ENCODE results near the gene FRMPD2.

The FRMPD2 gene

GRCh38 chr10:48216204-48216505, 58.3 kb downstream of the FRMPD2 start:
- Histone ChIP-seq H3K9me3 (ENCODE audit: control insufficient read depth in 2 of 2, low read length in 2 of 2) (peaks cover 0 to 15% of the 10 kb centered on the region in 2 donors), H3K4me3 (ENCODE audit: low read length in 2 of 2) (no peak overlapping the region), H3K36me3 (ENCODE audit: control insufficient read depth in 2 of 2, insufficient read depth in 2 of 2, low read length in 2 of 2) (no peaks in the 10 kb centered on the region), H3K27ac (ENCODE audit: low read length) (no peak overlapping the region), H3K9ac (ENCODE audit: low read length in 2 of 2) (no peak overlapping the region), H3K27me3 (ENCODE audit: control insufficient read depth in 1 of 2, insufficient read depth in 2 of 2, low read length in 2 of 2) (peaks cover 0 to 5% of the 10 kb centered on the region in 2 donors), H3K4me1 (ENCODE audit: control insufficient read depth, insufficient read depth, low read length) (no peaks in the 10 kb centered on the region)

DNA sequence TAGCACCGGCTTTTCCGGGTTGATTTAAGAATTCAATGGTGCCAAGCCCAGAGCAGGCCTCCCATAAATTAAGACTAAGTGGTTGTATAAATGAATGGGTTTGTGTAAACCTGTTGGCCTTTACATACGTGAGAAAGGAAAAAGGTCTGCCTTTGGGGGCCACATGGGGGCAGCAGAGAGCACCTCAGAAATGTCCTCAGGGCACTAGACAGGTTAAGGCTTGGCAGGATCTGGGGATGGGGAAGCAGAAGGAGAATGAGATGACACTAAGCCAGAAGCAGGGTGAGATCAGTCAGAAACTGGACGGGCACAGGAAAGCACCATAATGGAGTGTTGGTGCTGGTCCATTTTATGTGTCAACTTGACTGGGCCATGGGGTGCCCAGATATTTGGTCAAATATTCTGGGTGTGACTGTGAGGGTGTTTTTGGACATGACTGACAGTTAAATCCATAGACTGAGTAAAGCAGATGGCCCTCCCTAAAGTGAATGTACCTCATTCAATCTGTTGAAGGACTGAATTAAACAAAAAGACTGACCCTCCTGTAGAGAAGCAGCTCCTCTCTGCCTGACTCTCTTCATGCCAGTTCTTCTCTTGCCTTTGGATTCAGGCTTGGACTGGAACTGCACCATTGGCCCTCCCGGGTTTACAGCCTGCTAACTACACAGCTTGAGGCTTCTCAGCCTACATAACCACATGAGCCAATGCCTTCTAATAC, 58.9 kb downstream of the FRMPD2 start:
- Histone ChIP-seq H3K4me3 (ENCODE audit: low read length in 2 of 2) (no peak overlapping the region), H3K27ac (ENCODE audit: low read length) (no peak overlapping the region), H3K27me3 (ENCODE audit: control insufficient read depth in 1 of 2, insufficient read depth in 2 of 2, low read length in 2 of 2) (peaks cover 0 to 9% of the 10 kb centered on the region in 2 donors), H3K4me1 (ENCODE audit: control insufficient read depth, insufficient read depth, low read length) (no peaks in the 10 kb centered on the region), H3K9me3 (ENCODE audit: control insufficient read depth in 2 of 2, low read length in 2 of 2) (peaks cover 0 to 15% of the 10 kb centered on the region in 2 donors), H3K9ac (ENCODE audit: low read length in 2 of 2) (no peak overlapping the region), H3K36me3 (ENCODE audit: control insufficient read depth in 2 of 2, insufficient read depth in 2 of 2, low read length in 2 of 2) (no peaks in the 10 kb centered on the region)

DNA sequence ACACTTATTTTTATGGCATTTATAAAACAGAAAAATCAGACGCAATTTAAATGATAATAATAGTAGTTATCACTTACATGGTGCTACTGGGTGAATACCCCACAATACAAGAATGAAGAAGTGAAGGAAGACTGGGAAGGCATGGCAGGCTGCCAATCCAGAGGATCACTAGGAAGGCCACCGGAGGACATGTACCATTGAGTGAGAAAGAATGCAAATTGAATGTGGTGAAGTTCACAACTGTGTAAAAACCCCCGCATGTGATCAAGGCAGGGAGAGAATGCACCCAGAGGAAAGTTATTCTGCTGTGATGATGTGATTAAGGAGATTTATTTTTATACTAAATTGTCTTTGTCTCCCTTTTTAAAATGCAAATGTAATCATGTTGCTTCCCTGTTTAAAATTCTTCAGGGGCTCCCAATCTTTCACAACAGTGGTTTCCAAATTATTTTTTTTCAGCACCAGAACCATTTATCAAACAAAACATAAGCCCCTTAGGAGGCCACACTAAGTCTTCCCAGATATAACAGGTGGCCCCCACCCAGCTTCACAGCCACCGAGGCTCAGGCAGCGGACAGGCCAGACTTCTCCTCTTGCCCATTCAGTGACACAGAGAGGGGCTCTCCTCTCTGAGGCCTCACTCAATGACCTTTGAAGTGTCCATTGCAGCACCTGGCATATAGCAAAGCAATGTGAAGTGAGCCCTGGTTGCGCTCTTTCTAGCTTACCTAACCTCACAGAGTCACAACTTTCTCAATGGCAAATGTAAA, 59.6 kb downstream of the FRMPD2 start:
- H3K27ac ChIP-seq (ENCODE audit: low read length) = no peak overlapping the region
- no peak overlapping the region for H3K9ac ChIP-seq (ENCODE audit: low read length in 2 of 2)
- no peaks in the 10 kb centered on the region for H3K36me3 ChIP-seq (ENCODE audit: control insufficient read depth in 2 of 2, insufficient read depth in 2 of 2, low read length in 2 of 2)
- peaks cover 0 to 15% of the 10 kb centered on the region in 2 donors for H3K9me3 ChIP-seq (ENCODE audit: control insufficient read depth in 2 of 2, low read length in 2 of 2)
- H3K4me3 ChIP-seq (ENCODE audit: low read length in 2 of 2) = no peak overlapping the region
- peaks cover 0 to 9% of the 10 kb centered on the region in 2 donors for H3K27me3 ChIP-seq (ENCODE audit: control insufficient read depth in 1 of 2, insufficient read depth in 2 of 2, low read length in 2 of 2)
- H3K4me1 ChIP-seq (ENCODE audit: control insufficient read depth, insufficient read depth, low read length) = no peaks in the 10 kb centered on the region

DNA sequence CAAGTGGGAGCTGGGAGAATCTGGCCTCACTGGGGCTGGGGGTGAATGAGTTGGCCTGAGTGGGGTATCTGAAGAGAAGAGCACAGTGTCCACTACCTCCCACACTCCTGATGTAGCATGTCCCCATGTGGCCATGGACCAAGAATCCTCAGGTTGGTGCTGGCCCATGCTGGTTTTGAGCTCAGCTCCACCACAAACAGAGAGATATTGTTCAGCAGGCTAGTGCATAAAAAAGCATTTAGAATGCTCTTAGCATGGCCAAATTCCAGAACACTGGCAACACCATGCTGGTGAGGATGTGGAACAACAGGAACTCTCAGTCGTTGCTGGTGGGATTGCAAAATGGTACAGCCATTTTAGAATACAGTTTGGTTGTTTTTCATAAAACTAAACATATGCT, 61.4 kb downstream of the FRMPD2 start:
- Histone ChIP-seq H3K27me3 (ENCODE audit: control insufficient read depth in 1 of 2, insufficient read depth in 2 of 2, low read length in 2 of 2) (peaks cover 0 to 6% of the 10 kb centered on the region in 2 donors), H3K9me3 (ENCODE audit: control insufficient read depth in 2 of 2, low read length in 2 of 2) (peaks cover 0 to 5% of the 10 kb centered on the region in 2 donors), H3K4me3 (ENCODE audit: low read length in 2 of 2) (no peak overlapping the region), H3K36me3 (ENCODE audit: control insufficient read depth in 2 of 2, insufficient read depth in 2 of 2, low read length in 2 of 2) (no peaks in the 10 kb centered on the region), H3K9ac (ENCODE audit: low read length in 2 of 2) (no peak overlapping the region), H3K27ac (ENCODE audit: low read length) (no peak overlapping the region), H3K4me1 (ENCODE audit: control insufficient read depth, insufficient read depth, low read length) (no peaks in the 10 kb centered on the region)

DNA sequence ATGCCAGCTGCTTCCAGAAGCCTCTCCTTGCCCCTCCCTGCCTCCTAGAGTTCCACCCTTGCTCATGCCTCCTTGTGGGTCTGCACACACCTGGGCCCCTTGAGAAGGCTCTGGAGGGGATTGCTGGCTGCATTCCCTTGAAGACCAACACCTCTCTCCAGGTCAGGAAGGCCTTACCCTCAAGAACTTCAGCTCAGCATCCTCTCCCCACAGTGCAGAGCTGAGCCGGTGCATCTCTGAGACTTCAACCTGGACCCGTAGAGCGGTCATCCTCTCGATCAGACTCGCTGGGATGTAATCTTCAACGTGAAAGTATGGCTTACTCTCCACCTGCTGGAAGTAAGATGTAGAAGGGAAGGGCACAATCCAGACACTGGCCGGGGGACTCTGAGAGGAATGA, 62.7 kb downstream of the FRMPD2 start:
- H3K27ac ChIP-seq (ENCODE audit: low read length) = no peak overlapping the region
- no peak overlapping the region for H3K4me3 ChIP-seq (ENCODE audit: low read length in 2 of 2)
- no peak overlapping the region for H3K9ac ChIP-seq (ENCODE audit: low read length in 2 of 2)
- H3K36me3 ChIP-seq (ENCODE audit: control insufficient read depth in 2 of 2, insufficient read depth in 2 of 2, low read length in 2 of 2) = no peaks in the 10 kb centered on the region
- no peaks in the 10 kb centered on the region for H3K4me1 ChIP-seq (ENCODE audit: control insufficient read depth, insufficient read depth, low read length)
- no peaks in the 10 kb centered on the region for H3K9me3 ChIP-seq (ENCODE audit: control insufficient read depth in 2 of 2, low read length in 2 of 2)
- peaks cover 0 to 5% of the 10 kb centered on the region in 2 donors for H3K27me3 ChIP-seq (ENCODE audit: control insufficient read depth in 1 of 2, insufficient read depth in 2 of 2, low read length in 2 of 2)

DNA sequence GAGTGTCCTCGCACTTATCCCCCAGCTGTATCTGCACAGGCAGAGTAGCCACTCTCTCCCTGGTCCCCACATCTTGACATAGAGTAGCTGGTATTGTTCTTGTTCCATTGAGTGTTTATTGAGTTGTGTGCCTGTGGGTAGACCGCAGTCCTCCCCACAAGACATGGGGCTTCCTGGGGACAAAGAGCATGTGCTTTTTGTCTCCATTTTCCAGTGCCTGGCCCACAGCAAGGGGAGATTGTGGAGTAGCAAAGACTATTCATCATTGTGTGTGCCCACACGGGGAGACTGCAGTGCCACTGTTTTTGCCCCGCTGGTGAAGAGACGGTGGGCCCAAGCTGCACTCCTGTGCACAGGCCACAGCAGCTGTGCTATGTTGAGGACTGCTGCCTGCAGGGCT, 63.5 kb downstream of the FRMPD2 start:
- Histone ChIP-seq H3K4me1 (ENCODE audit: control insufficient read depth, insufficient read depth, low read length) (no peaks in the 10 kb centered on the region), H3K4me3 (ENCODE audit: low read length in 2 of 2) (no peak overlapping the region), H3K9ac (ENCODE audit: low read length in 2 of 2) (no peak overlapping the region), H3K27ac (ENCODE audit: low read length) (no peak overlapping the region), H3K9me3 (ENCODE audit: control insufficient read depth in 2 of 2, low read length in 2 of 2) (no peaks in the 10 kb centered on the region), H3K27me3 (ENCODE audit: control insufficient read depth in 1 of 2, insufficient read depth in 2 of 2, low read length in 2 of 2) (peaks cover 0 to 3% of the 10 kb centered on the region in 2 donors), H3K36me3 (ENCODE audit: control insufficient read depth in 2 of 2, insufficient read depth in 2 of 2, low read length in 2 of 2) (no peaks in the 10 kb centered on the region)

GRCh38 chr10:48210391-48210790, 64.1 kb downstream of the FRMPD2 start:
- no peaks in the 10 kb centered on the region for H3K9me3 ChIP-seq (ENCODE audit: control insufficient read depth in 2 of 2, low read length in 2 of 2)
- no peak overlapping the region for H3K4me3 ChIP-seq (ENCODE audit: low read length in 2 of 2)
- H3K27me3 ChIP-seq (ENCODE audit: control insufficient read depth in 1 of 2, insufficient read depth in 2 of 2, low read length in 2 of 2) = peaks cover 0 to 3% of the 10 kb centered on the region in 2 donors
- no peak overlapping the region for H3K27ac ChIP-seq (ENCODE audit: low read length)
- H3K4me1 ChIP-seq (ENCODE audit: control insufficient read depth, insufficient read depth, low read length) = no peaks in the 10 kb centered on the region
- H3K36me3 ChIP-seq (ENCODE audit: control insufficient read depth in 2 of 2, insufficient read depth in 2 of 2, low read length in 2 of 2) = no peaks in the 10 kb centered on the region
- H3K9ac ChIP-seq (ENCODE audit: low read length in 2 of 2) = no peak overlapping the region

- Histone ChIP-seq H3K27ac (ENCODE audit: low read length) (no peak overlapping the region), H3K36me3 (ENCODE audit: control insufficient read depth in 2 of 2, insufficient read depth in 2 of 2, low read length in 2 of 2) (no peaks in the 10 kb centered on the region), H3K4me3 (ENCODE audit: low read length in 2 of 2) (no peak overlapping the region), H3K27me3 (ENCODE audit: control insufficient read depth in 1 of 2, insufficient read depth in 2 of 2, low read length in 2 of 2) (peaks cover 0 to 3% of the 10 kb centered on the region in 2 donors), H3K9ac (ENCODE audit: low read length in 2 of 2) (no peak overlapping the region), H3K9me3 (ENCODE audit: control insufficient read depth in 2 of 2, low read length in 2 of 2) (no peaks in the 10 kb centered on the region), H3K4me1 (ENCODE audit: control insufficient read depth, insufficient read depth, low read length) (no peaks in the 10 kb centered on the region)
These were observed 65.3 kb downstream of the FRMPD2 start for GRCh38 chr10:48209241-48209640.

GRCh38 chr10:48207853-48208252, 66.6 kb downstream of the FRMPD2 start:
- no peak overlapping the region for H3K9ac ChIP-seq (ENCODE audit: low read length in 2 of 2)
- H3K36me3 ChIP-seq (ENCODE audit: control insufficient read depth in 2 of 2, insufficient read depth in 2 of 2, low read length in 2 of 2) = no peaks in the 10 kb centered on the region
- H3K27ac ChIP-seq (ENCODE audit: low read length) = no peak overlapping the region
- no peak overlapping the region for H3K4me3 ChIP-seq (ENCODE audit: low read length in 2 of 2)
- peaks cover 0 to 3% of the 10 kb centered on the region in 2 donors for H3K27me3 ChIP-seq (ENCODE audit: control insufficient read depth in 1 of 2, insufficient read depth in 2 of 2, low read length in 2 of 2)
- H3K9me3 ChIP-seq (ENCODE audit: control insufficient read depth in 2 of 2, low read length in 2 of 2) = no peaks in the 10 kb centered on the region
- H3K4me1 ChIP-seq (ENCODE audit: control insufficient read depth, insufficient read depth, low read length) = no peaks in the 10 kb centered on the region

- Histone ChIP-seq H3K27me3 (ENCODE audit: control insufficient read depth in 1 of 2, insufficient read depth in 2 of 2, low read length in 2 of 2) (peaks cover 0 to 3% of the 10 kb centered on the region in 2 donors), H3K4me1 (ENCODE audit: control insufficient read depth, insufficient read depth, low read length) (no peaks in the 10 kb centered on the region), H3K9me3 (ENCODE audit: control insufficient read depth in 2 of 2, low read length in 2 of 2) (no peaks in the 10 kb centered on the region), H3K27ac (ENCODE audit: low read length) (no peak overlapping the region), H3K9ac (ENCODE audit: low read length in 2 of 2) (no peak overlapping the region), H3K36me3 (ENCODE audit: control insufficient read depth in 2 of 2, insufficient read depth in 2 of 2, low read length in 2 of 2) (no peaks in the 10 kb centered on the region), H3K4me3 (ENCODE audit: low read length in 2 of 2) (no peak overlapping the region)
These were observed 67.8 kb downstream of the FRMPD2 start for GRCh38 chr10:48206482-48207250.

Measured in stomach smooth muscle (tissue), 2 donors.